Mesendoderm (in vitro differentiated cells): ENCODE results near the gene ISX.

Experiments used
- DNase-seq: peaks from one replicate; pipeline ENCODE4 v3.0.0; 2013
- H2AK5ac ChIP-seq: 2 replicates; pipeline ENCODE4 v1.6.1; 2013; ENCODE audit warnings: low read length, inconsistent platforms
- H2BK120ac ChIP-seq: 2 replicates; pipeline ENCODE4 v1.6.1; 2013; ENCODE audit warnings: low read depth, mild to moderate bottlenecking, low read length, moderate library complexity, mixed read lengths
- H2BK15ac ChIP-seq: replicated peaks from 2 replicates; pipeline ENCODE4 v1.6.1; 2013; ENCODE audit warnings: low read depth, mild to moderate bottlenecking, moderate library complexity
- H2BK5ac ChIP-seq: 2 replicates; pipeline ENCODE4 v1.6.1; 2013; ENCODE audit warnings: low read length, inconsistent platforms
- H3K18ac ChIP-seq: 2 replicates; pipeline ENCODE4 v1.6.1; 2013; ENCODE audit warnings: mild to moderate bottlenecking, low read length, mixed read lengths
- H3K23ac ChIP-seq: one replicate; pipeline ENCODE4 v1.6.1; 2013; ENCODE audit warnings: low read length
- H3K27ac ChIP-seq: 2 replicates; pipeline ENCODE4 v1.5.1; 2013; ENCODE audit warnings: low read depth, mild to moderate bottlenecking, inconsistent platforms, low read length, moderate library complexity
- H3K27me3 ChIP-seq: 2 replicates; pipeline ENCODE4 v1.6.1; 2013; ENCODE audit warnings: low read length, control low read depth, mild to moderate bottlenecking, inconsistent platforms; ENCODE audit not compliant: insufficient read depth, poor library complexity
- H3K36me3 ChIP-seq: 2 replicates; pipeline ENCODE4 v1.6.1; 2013; ENCODE audit warnings: low read length, inconsistent platforms; ENCODE audit not compliant: control insufficient read depth, insufficient read depth
- H3K4ac ChIP-seq: one replicate; pipeline ENCODE4 v1.6.1; 2013; ENCODE audit warnings: low read depth, mild to moderate bottlenecking, low read length, moderate library complexity
- H3K4me1 ChIP-seq: 2 replicates; pipeline ENCODE4 v1.6.1; 2013; ENCODE audit warnings: low read depth, low read length, inconsistent platforms; ENCODE audit not compliant: control insufficient read depth
- H3K4me2 ChIP-seq: 2 replicates; pipeline ENCODE4 v1.6.1; 2013; ENCODE audit warnings: low read length
- H3K4me3 ChIP-seq: 2 replicates; pipeline ENCODE4 v1.5.1; 2013; ENCODE audit warnings: mild to moderate bottlenecking, low read length
- H3K56ac ChIP-seq: one replicate; pipeline ENCODE4 v1.6.1; 2013; ENCODE audit warnings: low read length
- H3K79me1 ChIP-seq: 2 replicates; pipeline ENCODE4 v1.6.1; 2013; ENCODE audit warnings: low read length, inconsistent platforms
- H3K79me2 ChIP-seq: 2 replicates; pipeline ENCODE4 v1.6.1; 2013; ENCODE audit warnings: mild to moderate bottlenecking, low read length; ENCODE audit not compliant: control insufficient read depth, insufficient read depth
- H3K9ac ChIP-seq: 2 replicates; pipeline ENCODE4 v1.6.1; 2013; ENCODE audit warnings: low read length, inconsistent platforms
- H4K5ac ChIP-seq: one replicate; pipeline ENCODE4 v1.6.1; 2013; ENCODE audit warnings: low read length
- H4K8ac ChIP-seq: one replicate; pipeline ENCODE4 v1.6.1; 2013; ENCODE audit warnings: low read depth, mild to moderate bottlenecking, control low read depth, low read length, moderate library complexity
- WGBS: extraction: QIAGEN DNeasy Blood & Tissue Kit; methylation state at CpG from one replicate; pipeline ENCODE4 v1.1.7; 2013; ENCODE audit warnings: low lambda C conversion rate, missing lambda C conversion rate; ENCODE audit not compliant: insufficient coverage; ENCODE audit errors: extremely low coverage; 5-methylcytosine and 5-hydroxymethylcytosine counted together

The ISX gene

DNA sequence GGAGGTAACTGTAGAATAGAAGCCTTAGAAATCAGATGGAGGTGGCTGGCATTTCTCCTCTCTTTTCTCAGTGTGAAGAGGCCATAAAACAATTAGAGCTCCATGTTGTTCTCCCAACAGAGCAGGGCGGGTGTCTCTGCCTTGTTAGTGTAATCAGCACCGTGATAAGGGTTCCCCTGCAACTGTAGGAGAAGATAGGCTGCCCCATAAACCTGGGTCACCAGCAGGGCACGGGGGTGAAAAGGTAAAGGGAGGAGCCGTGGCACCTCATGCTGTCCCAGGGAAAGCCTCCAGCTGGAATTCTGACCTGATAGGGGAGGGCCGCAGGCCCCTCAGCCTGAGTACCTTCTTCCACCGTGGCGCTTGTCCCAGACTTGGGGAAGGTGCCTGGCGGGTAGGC, 68.7 kb downstream of the ISX start:
- no CpG with 5 or more reads among the region's 8 CpGs for WGBS
- no peaks in the 10 kb centered on the region for H3K79me2 ChIP-seq
- H3K79me1 ChIP-seq: no peaks in the 10 kb centered on the region
- no peak overlapping the region for H3K9ac ChIP-seq
- no peak overlapping the region for H3K27ac ChIP-seq
- H3K27me3 ChIP-seq: no peaks in the 10 kb centered on the region
- H3K36me3 ChIP-seq: no peaks in the 10 kb centered on the region
- no peak overlapping the region for H3K18ac ChIP-seq
- no peak overlapping the region for H2BK5ac ChIP-seq
- H4K8ac ChIP-seq: no peak overlapping the region
- DNase-seq: peak; percentile 86
- H2BK120ac ChIP-seq: no peak overlapping the region
- H3K4me3 ChIP-seq: no peak overlapping the region
- no peak overlapping the region for H4K5ac ChIP-seq
- H3K4ac ChIP-seq: no peak overlapping the region
- no peak overlapping the region for H3K4me2 ChIP-seq
- no peak overlapping the region for H2BK15ac ChIP-seq
- no peak overlapping the region for H2AK5ac ChIP-seq
- no peak overlapping the region for H3K56ac ChIP-seq
- H3K23ac ChIP-seq: no peak overlapping the region
- peaks cover 11% of the 10 kb centered on the region for H3K4me1 ChIP-seq

DNA sequence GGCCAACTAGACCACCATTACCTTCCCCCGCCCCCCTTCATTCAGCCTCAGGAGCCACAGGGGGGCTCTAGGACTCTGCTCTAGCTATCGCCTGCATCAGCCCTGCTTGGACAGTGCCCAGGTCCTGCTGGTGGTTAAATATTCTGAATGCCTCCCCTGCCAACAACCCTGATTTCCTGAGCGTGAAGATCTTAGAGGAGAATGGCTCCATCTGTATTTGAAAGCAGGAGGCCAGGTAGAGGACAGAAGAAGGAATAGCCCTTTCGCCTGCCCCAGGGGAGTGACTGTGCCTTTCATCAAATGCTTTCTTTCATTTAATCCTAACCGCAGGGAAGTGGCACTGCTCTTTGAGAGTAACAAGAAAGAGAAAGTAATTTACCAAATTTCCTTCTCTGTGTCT, 69.2 kb downstream of the ISX start:
- Histone ChIP-seq H3K79me2 (no peaks in the 10 kb centered on the region), H3K9ac (no peak overlapping the region), H3K79me1 (no peaks in the 10 kb centered on the region), H2AK5ac (no peak overlapping the region), H2BK15ac (no peak overlapping the region), H3K23ac (no peak overlapping the region), H3K27me3 (no peaks in the 10 kb centered on the region), H2BK5ac (no peak overlapping the region), H3K4me3 (no peak overlapping the region), H3K56ac (no peak overlapping the region), H3K4ac (no peak overlapping the region), H3K18ac (no peak overlapping the region), H3K36me3 (no peaks in the 10 kb centered on the region), H4K5ac (no peak overlapping the region), H3K4me2 (no peak overlapping the region), H4K8ac (no peak overlapping the region), H3K4me1 (peaks cover 11% of the 10 kb centered on the region), H3K27ac (no peak overlapping the region), H2BK120ac (no peak overlapping the region)
- DNase-seq: no peak
- WGBS: no CpG with 5 or more reads among the region's 5 CpGs
